ENCODE data around the gene ADCY5.

The ADCY5 gene

GRCh38 chr3:123373474-123373987 is 75.4 kb downstream of the ADCY5 start:
- ChIA-PET CTCF (interaction anchor here (0.5 kb wide), 1 partner anchor 1063 kb away, joined by 3 read pairs; no protein-coding TSS in a partner anchor), POLR2A (interaction anchor here (1.0 kb wide), 1 partner anchor 11 kb away, joined by 3 read pairs; no protein-coding TSS in a partner anchor)
- no peak for TF ChIP-seq NFRKB (IDR thresholded peaks at IDR 0.05)
- no peak for TF ChIP-seq FOXM1 (IDR thresholded peaks at IDR 0.05; ENCODE audit: borderline replicate concordance)
- no peak for TF ChIP-seq CTBP1 (IDR thresholded peaks at IDR 0.05; ENCODE audit: borderline replicate concordance)
- TF ChIP-seq BHLHE40 (IDR thresholded peaks at IDR 0.05; ENCODE audit: borderline replicate concordance), result no peak
- no peak for TF ChIP-seq FOXA1 (IDR thresholded peaks at IDR 0.05)
- no peak for TF ChIP-seq SP1 (IDR thresholded peaks at IDR 0.05)
- TF ChIP-seq ZNF384 (IDR thresholded peaks at IDR 0.05), result no peak
- TF ChIP-seq ELF4 (IDR thresholded peaks at IDR 0.05), result no peak
- DNase-seq (ENCODE audit: extremely low spot score), result no peak

- no peak for TF ChIP-seq FOXA1 (IDR thresholded peaks at IDR 0.05)
- TF ChIP-seq PKNOX1 (IDR thresholded peaks at IDR 0.05), result peak; percentile 44; the same call in 1 of the 2 replicates
- no peak for TF ChIP-seq L3MBTL2 (conservative IDR thresholded peaks at IDR 0.05)
- TF ChIP-seq BHLHE40 (IDR thresholded peaks at IDR 0.05; ENCODE audit: borderline replicate concordance), result no peak
- no peak for TF ChIP-seq SP1 (IDR thresholded peaks at IDR 0.05)
- DNase-seq (ENCODE audit: extremely low spot score), result no peak
- POLR2A ChIA-PET, result interaction anchor here (1.0 kb wide), 1 partner anchor 11 kb away, joined by 3 read pairs; no protein-coding TSS in a partner anchor
- CTCF ChIA-PET, result interaction anchor here (0.5 kb wide), 1 partner anchor 1062 kb away, joined by 3 read pairs; no protein-coding TSS in a partner anchor
These were observed 76.0 kb downstream of the ADCY5 start for GRCh38 chr3:123372686-123373473.

- no peak for TF ChIP-seq LEF1 (IDR thresholded peaks at IDR 0.05; ENCODE audit: borderline replicate concordance)
- TF ChIP-seq FOXA1 (IDR thresholded peaks at IDR 0.05), result no peak
- TF ChIP-seq ZNF384 (IDR thresholded peaks at IDR 0.05), result no peak
- no peak for TF ChIP-seq PKNOX1 (IDR thresholded peaks at IDR 0.05)
- TF ChIP-seq FOXK2 (IDR thresholded peaks at IDR 0.05), result no peak
- no peak for TF ChIP-seq TARDBP (IDR thresholded peaks at IDR 0.05)
- TF ChIP-seq SUZ12 (IDR thresholded peaks at IDR 0.05), result no peak
- TF ChIP-seq NFRKB (IDR thresholded peaks at IDR 0.05), result no peak
- TF ChIP-seq FOXM1 (IDR thresholded peaks at IDR 0.05; ENCODE audit: borderline replicate concordance), result no peak
- no peak for TF ChIP-seq HDGF (IDR thresholded peaks at IDR 0.05; ENCODE audit: borderline replicate concordance)
- TF ChIP-seq L3MBTL2 (conservative IDR thresholded peaks at IDR 0.05), result no peak
- no peak for TF ChIP-seq ELF4 (IDR thresholded peaks at IDR 0.05)
- no peak for TF ChIP-seq CTBP1 (IDR thresholded peaks at IDR 0.05; ENCODE audit: borderline replicate concordance)
- TF ChIP-seq SP1 (IDR thresholded peaks at IDR 0.05), result no peak
- TF ChIP-seq BHLHE40 (IDR thresholded peaks at IDR 0.05; ENCODE audit: borderline replicate concordance), result no peak
- TF ChIP-seq ARNT (IDR thresholded peaks at IDR 0.05), result no peak
- no peak for DNase-seq (ENCODE audit: extremely low spot score)
- POLR2A ChIA-PET, result no interaction called here
- CTCF ChIA-PET, result no interaction called here
These were observed 76.8 kb downstream of the ADCY5 start for GRCh38 chr3:123371859-123372685.

- no peak for TF ChIP-seq BHLHE40 (IDR thresholded peaks at IDR 0.05; ENCODE audit: borderline replicate concordance)
- TF ChIP-seq PKNOX1 (IDR thresholded peaks at IDR 0.05), result no peak
- no peak for TF ChIP-seq FOXK2 (IDR thresholded peaks at IDR 0.05)
- no peak for TF ChIP-seq ARNT (IDR thresholded peaks at IDR 0.05)
- TF ChIP-seq TARDBP (IDR thresholded peaks at IDR 0.05), result no peak
- TF ChIP-seq CTBP1 (IDR thresholded peaks at IDR 0.05; ENCODE audit: borderline replicate concordance), result no peak
- no peak for TF ChIP-seq LEF1 (IDR thresholded peaks at IDR 0.05; ENCODE audit: borderline replicate concordance)
- TF ChIP-seq NFRKB (IDR thresholded peaks at IDR 0.05), result no peak
- TF ChIP-seq SP1 (IDR thresholded peaks at IDR 0.05), result no peak
- DNase-seq (ENCODE audit: extremely low spot score), result no peak
- ChIA-PET CTCF (no interaction called here), POLR2A (no interaction called here)
These were observed 77.5 kb downstream of the ADCY5 start for GRCh38 chr3:123371426-123371825.

- no peak for DNase-seq (ENCODE audit: extremely low spot score)
- no peak for TF ChIP-seq L3MBTL2 (conservative IDR thresholded peaks at IDR 0.05)
- TF ChIP-seq CTBP1 (IDR thresholded peaks at IDR 0.05; ENCODE audit: borderline replicate concordance), result no peak
- TF ChIP-seq ARNT (IDR thresholded peaks at IDR 0.05), result no peak
- ChIA-PET CTCF (no interaction called here), POLR2A (no interaction called here)
These were observed 78.1 kb downstream of the ADCY5 start for GRCh38 chr3:123370819-123371218.

- no peak for TF ChIP-seq SP1 (IDR thresholded peaks at IDR 0.05)
- TF ChIP-seq BHLHE40 (IDR thresholded peaks at IDR 0.05; ENCODE audit: borderline replicate concordance), result no peak
- TF ChIP-seq FOXK2 (IDR thresholded peaks at IDR 0.05), result no peak
- no peak for TF ChIP-seq L3MBTL2 (conservative IDR thresholded peaks at IDR 0.05)
- no peak for TF ChIP-seq HDGF (IDR thresholded peaks at IDR 0.05; ENCODE audit: borderline replicate concordance)
- TF ChIP-seq ARNT (IDR thresholded peaks at IDR 0.05), result no peak
- no peak for TF ChIP-seq NFRKB (IDR thresholded peaks at IDR 0.05)
- TF ChIP-seq FOXA1 (IDR thresholded peaks at IDR 0.05), result no peak
- no peak for TF ChIP-seq ZNF384 (IDR thresholded peaks at IDR 0.05)
- TF ChIP-seq SUZ12 (IDR thresholded peaks at IDR 0.05), result no peak
- TF ChIP-seq PKNOX1 (IDR thresholded peaks at IDR 0.05), result no peak
- no peak for DNase-seq (ENCODE audit: extremely low spot score)
- ChIA-PET POLR2A (no interaction called here), CTCF (no interaction called here)
These were observed 79.8 kb downstream of the ADCY5 start for GRCh38 chr3:123369085-123369484.

Measured in HEK293T (cell line).